T-cell (primary cell): ENCODE measurements around the gene CYBC1. TPM values are rescaled to one million over a fixed set of nuclear protein-coding genes. Genes with fewer than 3 reads are reported as not detected.
A peak's percentile ranks its signal among the peaks of the same experiment; 100 is the strongest.
"Not testable (repeated sequence)": the region's sequence is repeated elsewhere in the genome, so short reads cannot be mapped to it uniquely, and the experiment has no call there.

Experiments used
- ATAC-seq, 4 experiments: fragments of 200-7000 bp in 3 of 4; fragments of 150-1000 bp in 1 of 4; cut with Tn5 transposase; replicated peaks in 1 of 4; 1 replicate in 3 of 4; 2 replicates in 1 of 4; pipeline ENCODE4 v1.10.0; 2021; ENCODE audit warnings: moderate library complexity in 3 of 4, mild to moderate bottlenecking in 2 of 4, moderate number of reproducible peaks in 1 of 4
- CTCF ChIA-PET, 2 donors: fragments of 300-600 bp; sonication (Branson Sonifier 250); formaldehyde crosslinking; loops; one replicate each; lab custom pipeline; 2022; ENCODE audit warnings: antibody characterized with exemption in 2 of 2; lab: Charles Lee
- POLR2A ChIA-PET, 2 donors: fragments of 300-600 bp; sonication (Branson Sonifier 250); formaldehyde crosslinking; loops; one replicate each; lab custom pipeline; 2022; ENCODE audit warnings: antibody characterized with exemption in 2 of 2; lab: Charles Lee
- DNase-seq, 35 experiments: peaks; one replicate each; pipeline versions ENCODE4 v3.0.0 to v3.0.0-alpha.2; 2013 to 2023
- H3K27ac ChIP-seq: one replicate; pipeline ENCODE4 v1.5.1; 2013; ENCODE audit warnings: low read length
- H3K27me3 ChIP-seq, 2 experiments: replicated peaks in 1 of 2; 1 replicate in 1 of 2; 2 replicates in 1 of 2; pipeline versions ENCODE4 v1.6.1 to v1.7.0; 2013; ENCODE audit warnings: low read length in 1 of 2, mixed read lengths in 1 of 2; ENCODE audit not compliant: control insufficient read depth in 2 of 2, insufficient read depth in 2 of 2; ENCODE audit errors: extremely low read depth in 1 of 2
- H3K36me3 ChIP-seq, 2 donors: 1 replicate in 1 of 2; 2 replicates in 1 of 2; pipeline versions ENCODE4 v1.6.1 to v1.7.0; 2013; ENCODE audit warnings: low read length in 1 of 2; ENCODE audit not compliant: control insufficient read depth in 2 of 2, insufficient read depth in 1 of 2; ENCODE audit errors: extremely low read depth in 1 of 2
- H3K4me1 ChIP-seq, 2 experiments: 1 replicate in 1 of 2; 2 replicates in 1 of 2; pipeline versions ENCODE4 v1.6.1 to v1.7.0; 2013; ENCODE audit warnings: low read length in 2 of 2, mixed read lengths in 1 of 2; ENCODE audit not compliant: insufficient read depth in 2 of 2, control insufficient read depth in 1 of 2; ENCODE audit errors: extremely low read depth in 1 of 2
- H3K4me3 ChIP-seq, 2 donors: 1 replicate in 1 of 2; 2 replicates in 1 of 2; pipeline versions ENCODE4 v1.5.1 to v1.7.0; 2013; ENCODE audit warnings: mild to moderate bottlenecking in 2 of 2, low read length in 1 of 2, moderate library complexity in 1 of 2; ENCODE audit not compliant: control insufficient read depth in 1 of 2; ENCODE audit errors: extremely low read depth in 1 of 2
- H3K9me3 ChIP-seq: 2 replicates; pipeline ENCODE4 v1.7.0; 2013
- H3K27ac Mint-ChIP-seq, 2 donors: one replicate each; pipeline ENCODE4 v1.8.0; 2020 to 2021; ENCODE audit warnings: mild to moderate bottlenecking in 2 of 2, mixed read lengths in 2 of 2
- H3K27me3 Mint-ChIP-seq, 2 donors: one replicate each; pipeline ENCODE4 v1.8.0; 2021 to 2022; ENCODE audit warnings: mixed read lengths in 2 of 2
- H3K36me3 Mint-ChIP-seq: one replicate; pipeline ENCODE4 v1.8.0; 2021; ENCODE audit warnings: mixed read lengths
- H3K4me1 Mint-ChIP-seq, 3 donors: one replicate each; pipeline ENCODE4 v1.8.0; 2020 to 2022; ENCODE audit warnings: mixed read lengths in 3 of 3, mild to moderate bottlenecking in 1 of 3
- H3K4me3 Mint-ChIP-seq, 3 donors: one replicate each; pipeline ENCODE4 v1.8.0; 2020 to 2022; ENCODE audit warnings: mild to moderate bottlenecking in 3 of 3, mixed read lengths in 3 of 3, moderate library complexity in 3 of 3
- H3K9me3 Mint-ChIP-seq, 3 donors: one replicate each; pipeline ENCODE4 v1.8.0; 2020 to 2022; ENCODE audit warnings: mixed read lengths in 3 of 3
- WGBS: methylation state at CpG from one replicate; pipeline ENCODE4 v1.1.5; 2013; ENCODE audit warnings: missing lambda C conversion rate; ENCODE audit not compliant: insufficient coverage; 5-methylcytosine and 5-hydroxymethylcytosine counted together
- total RNA-seq, 35 experiments: library from RNA in 6 of 35; stranded (reverse) in 6 of 35; fragments of 120-200 nt in 1 of 35; gene quantifications; one replicate each; pipeline versions ENCODE4 v1.2.1 to v1.2.4 and lab custom pipeline; 2013 to 2026

Gene CYBC1
- total RNA-seq, 5 donors from 2014 or later (not counting 1 experiment from before 2014, with no cell fraction given) = 148 to 274 (median 262) TPM

DNA sequence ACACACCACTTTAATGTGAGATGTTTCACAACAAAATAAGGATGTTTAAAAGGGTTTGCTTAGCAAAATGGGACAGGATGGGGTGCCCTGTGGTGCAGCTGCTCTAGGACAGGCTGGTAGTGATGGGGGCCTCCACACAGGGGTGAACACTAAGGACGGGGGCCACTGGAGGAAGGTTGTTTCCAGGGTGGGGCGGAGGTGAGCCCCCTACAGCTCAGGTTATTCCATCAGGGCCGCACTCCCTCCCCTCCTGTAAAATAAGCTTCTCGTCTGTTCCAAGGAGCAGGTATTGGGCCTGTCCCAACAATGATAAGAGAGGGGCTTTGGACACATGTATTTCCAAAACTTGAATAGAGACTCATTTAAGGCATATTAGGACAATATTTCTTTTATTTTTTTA, 34.3 kb downstream of the CYBC1 start:
- Histone ChIP-seq H3K4me1 (peaks cover 7 to 42% of the 10 kb centered on the region in 2 experiments), H3K9me3 (no peaks in the 10 kb centered on the region), H3K27ac (no peak overlapping the region), H3K27me3 (no peaks in the 10 kb centered on the region), H3K36me3 (peaks cover 3 to 14% of the 10 kb centered on the region in 2 donors), H3K4me3 (no peak overlapping the region)
- peaks cover 29 to 34% (median 30%) of the 10 kb centered on the region in 3 donors for H3K4me1 Mint-ChIP-seq
- no peak overlapping the region for H3K27ac Mint-ChIP-seq
- ChIA-PET CTCF (interaction anchor here in 1 of 2 donors (0.5 kb wide), 1 partner anchor 129 kb away, joined by 3 read pairs; no protein-coding TSS in a partner anchor), POLR2A (no interaction called here)
- no peaks in the 10 kb centered on the region for H3K9me3 Mint-ChIP-seq
- no CpG with 5 or more reads among the region's 4 CpGs for WGBS
- H3K27me3 Mint-ChIP-seq = no peaks in the 10 kb centered on the region
- no peak for ATAC-seq
- no peak overlapping the region for H3K4me3 Mint-ChIP-seq
- no peak for DNase-seq
- peaks cover 19% of the 10 kb centered on the region for H3K36me3 Mint-ChIP-seq

DNA sequence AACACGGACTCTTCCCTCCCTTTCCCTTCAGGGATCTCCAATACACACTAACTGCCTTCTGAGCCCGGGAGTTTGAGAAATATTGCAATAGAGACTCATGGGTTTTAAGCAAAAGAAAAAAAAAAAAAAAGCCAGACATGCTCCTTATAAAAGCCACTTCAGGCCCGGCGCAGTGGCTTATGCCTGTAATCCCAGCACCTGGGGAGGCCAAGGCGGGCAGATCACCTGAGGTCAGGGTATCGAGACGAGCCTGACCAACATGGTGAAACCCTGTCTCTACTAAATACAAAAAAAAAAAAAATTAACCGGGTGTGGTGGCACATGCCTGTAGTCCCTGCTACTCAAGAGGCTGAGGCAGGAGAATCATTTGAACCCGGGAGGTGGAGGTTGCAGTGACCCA, 34.8 kb downstream of the CYBC1 start:
- Histone ChIP-seq H3K4me3 (no peak overlapping the region), H3K4me1 (peaks cover 7 to 42% of the 10 kb centered on the region in 2 experiments), H3K27ac (no peak overlapping the region), H3K9me3 (no peaks in the 10 kb centered on the region), H3K36me3 (peaks cover 3 to 12% of the 10 kb centered on the region in 2 donors), H3K27me3 (no peaks in the 10 kb centered on the region)
- Mint-ChIP-seq H3K4me3 (peak overlapping the region in 2 of 3 donors; percentile 21 to 41), H3K27me3 (no peaks in the 10 kb centered on the region), H3K27ac (no peak overlapping the region), H3K4me1 (peaks cover 29 to 31% (median 30%) of the 10 kb centered on the region in 3 donors), H3K9me3 (no peaks in the 10 kb centered on the region), H3K36me3 (peaks cover 15% of the 10 kb centered on the region)
- POLR2A ChIA-PET = no interaction called here
- ATAC-seq = no peak
- WGBS = no CpG with 5 or more reads among the region's 9 CpGs
- CTCF ChIA-PET = no interaction called here
- DNase-seq = no peak

DNA sequence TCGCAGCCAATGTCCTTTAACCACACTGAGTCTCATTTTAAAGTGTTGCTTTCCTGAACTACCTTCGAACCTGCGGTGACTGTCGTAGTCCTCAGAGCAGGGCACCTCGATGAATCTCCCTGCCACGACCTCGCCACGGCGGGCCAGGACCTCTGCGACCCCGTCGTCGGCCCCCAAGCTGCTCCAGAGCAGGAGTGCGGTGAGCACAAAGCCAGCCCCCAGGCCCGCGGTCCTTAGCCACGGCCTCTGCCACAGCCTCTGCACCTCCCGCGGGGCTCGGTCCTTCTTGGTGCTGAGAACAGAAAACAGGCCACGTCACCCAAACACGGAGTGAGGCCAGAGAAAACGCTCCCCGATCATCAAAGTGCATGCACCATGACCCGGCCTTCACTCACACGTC, 35.2 kb downstream of the CYBC1 start:
- peaks cover 13% of the 10 kb centered on the region for H3K36me3 Mint-ChIP-seq
- Histone ChIP-seq H3K27me3 (no peaks in the 10 kb centered on the region), H3K4me3 (no peak overlapping the region), H3K9me3 (no peaks in the 10 kb centered on the region), H3K36me3 (peaks cover 3 to 13% of the 10 kb centered on the region in 2 donors), H3K4me1 (peaks cover 7 to 41% of the 10 kb centered on the region in 2 experiments), H3K27ac (no peak overlapping the region)
- peaks cover 29 to 31% (median 30%) of the 10 kb centered on the region in 3 donors for H3K4me1 Mint-ChIP-seq
- 95% methylated on average over 25 of the region's 26 CpGs for WGBS
- H3K27ac Mint-ChIP-seq = no peak overlapping the region
- ChIA-PET POLR2A (no interaction called here), CTCF (no interaction called here)
- DNase-seq (no peak), ATAC-seq (no peak)
- H3K9me3 Mint-ChIP-seq = no peaks in the 10 kb centered on the region
- H3K27me3 Mint-ChIP-seq = no peaks in the 10 kb centered on the region
- peak overlapping the region in 2 of 3 donors; percentile 21 to 41 for H3K4me3 Mint-ChIP-seq

DNA sequence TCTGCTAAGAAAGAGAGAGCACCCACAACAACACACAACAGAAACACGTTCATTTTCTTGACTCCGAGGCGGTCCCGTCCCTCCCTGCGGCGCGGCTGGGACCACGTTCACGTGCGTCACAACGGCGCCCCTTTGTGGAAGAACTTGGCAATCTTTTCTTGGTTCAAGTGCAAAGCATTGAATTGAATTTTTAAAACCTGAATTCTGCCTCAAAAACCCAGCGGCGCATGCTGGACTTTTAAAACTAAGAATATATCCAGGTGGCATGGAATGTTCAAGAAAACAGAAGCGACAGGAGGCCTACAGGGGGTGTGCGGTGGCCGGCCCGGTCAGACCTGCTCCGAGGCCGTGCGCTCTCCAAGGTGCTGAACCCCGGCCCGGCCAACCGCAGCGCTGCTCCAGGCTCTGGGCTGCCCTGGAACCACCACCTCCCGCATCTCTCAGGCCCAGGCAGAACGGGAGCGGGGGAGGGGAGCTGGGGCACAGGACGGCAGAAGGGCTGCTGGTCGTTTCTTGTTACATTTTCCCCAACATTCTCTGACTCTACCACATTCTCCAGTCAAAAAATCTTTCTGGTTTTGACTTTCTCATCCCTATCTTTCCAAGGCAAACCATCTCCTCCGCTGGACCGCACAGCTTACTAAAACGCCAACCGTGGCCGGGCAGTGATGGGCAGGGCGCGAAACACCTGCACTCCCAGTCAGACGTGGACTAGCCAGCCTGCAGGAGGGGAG, 35.8 kb downstream of the CYBC1 start:
- H3K4me1 ChIP-seq = peaks cover 7 to 37% of the 10 kb centered on the region in 2 experiments
- no peak overlapping the region for H3K27ac ChIP-seq
- POLR2A ChIA-PET = interaction anchor here in 1 of 2 donors (0.6 kb wide), 1 partner anchor 135 kb away, joined by 6 read pairs; no protein-coding TSS in a partner anchor
- DNase-seq = peak; percentile 44 to 81 (median 64)
- WGBS = 12% methylated on average over 23 of the region's 38 CpGs
- Mint-ChIP-seq H3K9me3 (no peaks in the 10 kb centered on the region), H3K4me1 (peaks cover 23 to 26% (median 23%) of the 10 kb centered on the region in 3 donors), H3K27me3 (no peaks in the 10 kb centered on the region), H3K36me3 (peaks cover 7% of the 10 kb centered on the region), H3K27ac (no peak overlapping the region), H3K4me3 (peak overlapping the region in 1 of 3 donors; percentile 41)
- no peak overlapping the region for H3K4me3 ChIP-seq
- ATAC-seq = peak in 2 of 4 experiments; percentile 11 to 22
- CTCF ChIA-PET = no interaction called here
- H3K9me3 ChIP-seq = no peaks in the 10 kb centered on the region
- no peaks in the 10 kb centered on the region for H3K27me3 ChIP-seq
- H3K36me3 ChIP-seq = peaks cover 3 to 15% of the 10 kb centered on the region in 2 donors

DNA sequence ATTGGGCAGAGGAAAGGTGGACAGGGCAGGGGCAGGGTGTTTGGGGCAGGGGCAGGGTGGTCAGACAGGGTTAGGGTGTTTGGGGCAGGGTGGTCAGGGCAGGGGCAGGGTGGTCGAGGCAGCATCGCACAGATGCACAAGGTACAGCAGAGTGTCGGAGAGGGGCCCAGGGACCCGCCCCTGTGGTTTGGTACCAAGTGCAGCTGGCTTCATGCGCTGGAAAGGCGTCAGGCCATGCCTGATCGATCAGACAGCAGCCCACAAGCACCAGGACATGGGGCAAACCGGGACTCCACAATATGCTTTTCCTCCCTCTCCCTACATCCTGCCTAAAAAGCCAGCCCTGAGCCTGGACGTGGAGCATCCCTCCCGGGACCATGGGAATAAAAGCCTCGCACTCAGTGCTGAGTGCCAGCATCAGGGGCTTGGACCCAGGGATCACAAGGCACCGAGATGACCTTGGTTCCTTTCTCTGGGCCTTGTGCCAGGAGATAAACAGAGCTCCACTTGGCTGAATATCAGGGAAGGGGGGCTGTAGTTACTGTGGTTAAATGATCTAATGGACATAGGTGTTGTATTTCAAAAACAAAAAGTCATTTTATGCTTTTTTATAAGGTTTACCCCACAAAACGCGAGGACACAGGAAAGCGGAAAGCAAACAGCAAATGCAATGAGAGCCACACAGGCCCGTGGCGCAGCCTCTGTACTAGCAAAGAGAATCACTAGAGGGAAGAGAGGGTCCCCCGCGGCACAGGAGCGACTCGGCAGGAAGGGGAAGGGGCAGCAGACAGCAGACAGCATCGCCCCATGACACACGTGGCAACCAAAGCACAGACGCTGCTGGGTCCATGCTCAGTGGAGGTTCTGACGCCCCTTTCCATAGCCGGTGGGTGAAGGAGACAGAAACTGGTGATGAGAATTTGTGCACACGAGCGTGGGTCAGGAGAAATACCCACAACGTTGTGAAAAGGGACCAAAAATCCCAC, 37.7 kb downstream of the CYBC1 start:
- ChIA-PET CTCF (no interaction called here), POLR2A (no interaction called here)
- no peaks in the 10 kb centered on the region for H3K9me3 ChIP-seq
- H3K27ac ChIP-seq = no peak overlapping the region
- peaks cover 6 to 19% of the 10 kb centered on the region in 2 donors for H3K36me3 ChIP-seq
- Mint-ChIP-seq H3K4me1 (peaks cover 15 to 19% (median 18%) of the 10 kb centered on the region in 3 donors), H3K36me3 (peaks cover 18% of the 10 kb centered on the region), H3K27me3 (no peaks in the 10 kb centered on the region), H3K4me3 (no peak overlapping the region), H3K27ac (no peak overlapping the region), H3K9me3 (no peaks in the 10 kb centered on the region)
- H3K4me3 ChIP-seq = no peak overlapping the region
- 93% methylated on average over 22 of the region's 29 CpGs for WGBS
- H3K27me3 ChIP-seq = no peaks in the 10 kb centered on the region
- no peak for DNase-seq
- ATAC-seq = no peak
- H3K4me1 ChIP-seq = peaks cover 3 to 28% of the 10 kb centered on the region in 2 experiments

DNA sequence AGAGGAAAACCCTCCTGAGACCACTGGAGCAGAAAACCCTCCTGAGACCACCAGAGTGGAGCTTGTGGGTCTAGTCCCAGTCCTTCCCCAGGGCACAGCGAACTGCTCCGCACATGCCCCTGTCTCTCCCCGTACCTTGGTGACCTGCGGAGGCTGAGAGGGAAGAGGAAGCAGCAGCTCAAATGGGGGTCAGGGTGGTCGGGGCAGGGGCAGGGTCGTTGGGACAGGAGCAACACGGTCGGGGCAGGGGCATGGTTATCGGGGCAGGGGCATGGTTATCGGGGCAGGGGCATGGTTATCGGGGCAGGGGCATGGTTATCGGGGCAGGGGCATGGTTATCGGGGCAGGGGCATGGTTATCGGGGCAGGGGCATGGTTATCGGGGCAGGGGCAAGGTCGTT, 38.5 kb downstream of the CYBC1 start:
- POLR2A ChIA-PET, H3K4me3 Mint-ChIP-seq, H3K27me3 ChIP-seq, DNase-seq, H3K9me3 Mint-ChIP-seq, H3K27ac ChIP-seq, H3K9me3 ChIP-seq, H3K27ac Mint-ChIP-seq, CTCF ChIA-PET, ATAC-seq, H3K27me3 Mint-ChIP-seq, H3K4me3 ChIP-seq: not testable (repeated sequence)
- 91% methylated on average over 10 of the region's 16 CpGs for WGBS
- Histone ChIP-seq H3K36me3 (peaks cover 6 to 19% of the 10 kb centered on the region in 2 donors), H3K4me1 (peaks cover 0 to 23% of the 10 kb centered on the region in 2 experiments)
- Mint-ChIP-seq H3K36me3 (peaks cover 21% of the 10 kb centered on the region), H3K4me1 (peaks cover 12 to 18% (median 15%) of the 10 kb centered on the region in 3 donors)
